Heart left ventricle (tissue), 16 donors: ENCODE results near the gene CIRBP. TPM values are rescaled to one million over a fixed set of nuclear protein-coding genes. Genes with fewer than 3 reads are reported as not detected.
A peak's percentile ranks its signal among the peaks of the same experiment; 100 is the strongest.

Experiments used
- ATAC-seq, 4 donors: fragments of 200-7000 bp; cut with Tn5 transposase; one replicate each; pipeline ENCODE4 v1.9.1; 2020 to 2022; ENCODE audit warnings: moderate library complexity in 4 of 4, mild to moderate bottlenecking in 3 of 4, moderate number of reproducible peaks in 1 of 4
- DNase-seq, 5 donors: peaks; one replicate each; pipeline ENCODE4 v3.0.0-alpha.2; 2020
- H3K27ac ChIP-seq, 12 donors: fragments of 200-600 bp; sonication (generic) in 4 of 12; one replicate each; pipeline versions ENCODE4 v1.5.0 to v1.8.0; 2016 to 2022; ENCODE audit warnings: mild to moderate bottlenecking in 2 of 12
- H3K27me3 ChIP-seq, 9 donors: fragments of 200-600 bp; sonication (generic) in 2 of 9; one replicate each; pipeline versions ENCODE4 v1.5.1 to v1.8.0; 2016 to 2022; ENCODE audit warnings: mild to moderate bottlenecking in 3 of 9
- H3K36me3 ChIP-seq, 9 donors: fragments of 200-600 bp; sonication (generic) in 2 of 9; one replicate each; pipeline versions ENCODE4 v1.5.0 to v1.8.0; 2018 to 2022; ENCODE audit warnings: mild to moderate bottlenecking in 2 of 9
- H3K4me1 ChIP-seq, 12 donors: fragments of 200-600 bp; sonication (generic) in 4 of 12; one replicate each; pipeline versions ENCODE4 v1.5.0 to v1.8.0; 2016 to 2022; ENCODE audit warnings: mild to moderate bottlenecking in 3 of 12
- H3K4me3 ChIP-seq, 12 donors: fragments of 200-600 bp; sonication (generic) in 4 of 12; one replicate each; pipeline versions ENCODE4 v1.5.0 to v1.8.0; 2017 to 2022; ENCODE audit warnings: mild to moderate bottlenecking in 9 of 12, moderate library complexity in 4 of 12
- H3K9me3 ChIP-seq, 12 donors: fragments of 200-600 bp; sonication (generic) in 4 of 12; one replicate each; pipeline versions ENCODE4 v1.5.0 to v1.8.0; 2016 to 2022; ENCODE audit warnings: mild to moderate bottlenecking in 1 of 12
- CTCF ChIP-seq, 12 donors: fragments of 200-600 bp; sonication (generic) in 4 of 12; IDR thresholded peaks; one replicate each; pipeline versions ENCODE4 v1.5.0 to v1.8.0; 2018 to 2022; ENCODE audit warnings: antibody characterized with exemption in 12 of 12, mild to moderate bottlenecking in 5 of 12
- POLR2A ChIP-seq, 2 donors: fragments of 450-650 bp; IDR thresholded peaks; one replicate each; pipeline ENCODE4 v1.6.1; 2017; ENCODE audit warnings: antibody characterized with exemption in 2 of 2, mild to moderate bottlenecking in 2 of 2, moderate library complexity in 2 of 2
- WGBS, 4 donors: extraction: QIAGEN DNeasy Blood & Tissue Kit in 2 of 4; methylation state at CpG; one replicate each; pipeline versions ENCODE4 v1.1.5 to v1.1.7; 2013 to 2018; 5-methylcytosine and 5-hydroxymethylcytosine counted together
- intact Hi-C, 10 donors: fragments of 100-400 bp; cut with DNase I; formaldehyde crosslinking; loops; one replicate each; pipeline versions ENCODE4 v1.11.1 to v1.14.2; 2022
- polyA plus RNA-seq, 2 donors: library from polyadenylated mRNA; stranded (reverse); fragments of 200-250 nt; gene quantifications; one replicate each; pipeline ENCODE4 v1.2.3, GENCODE V29; 2013
- total RNA-seq, 9 donors: library from RNA; depleted of rRNA in 2 of 9; stranded (reverse); fragments of >200 nt in 2 of 9; fragmentation: NEBNext Ultra II Directional in 3 of 9; extraction: Animal tissue kit (Norgen Biotek cat#: 25700) in 3 of 9; gene quantifications; one replicate each; pipeline versions ENCODE4 v1.1.0 to v1.2.4, GENCODE V29; 2016 to 2023
- donor health status: ischemic (EF 13 %, LVEDD 7.1; RV severe dilation, severe dysfunction).
- donor health status: healthy with polysubstance abuse.
- donor health status: DM: no; HTN: yes; CAD: no.
- donor health status: DM: no; HTN: no; CAD: no.
- donor health status: ischemic (EF 25% LVEDD 6.9; RV normal size, moderate dysfunction).
- donor health status: ischemic (EF 25% LVEDD 5.7; RV mildly dilated, moderate dysfunction).
- donor health status: healthy.
- donor health status: DM: yes; HTN: yes; CAD: no.
- donor health status: ischemic (EF 35%, LVEDD 5.7; RV mildly dilated, moderate dysfunction).
- donor health status: nonischemic (EF 11% LVEDD 7.7; RV severe dilation, severe dysfunction).
- donor health status: DM: yes; HTN: yes; CAD: no.
- donor health status: PGD.
- donor health status: ischemic (EF 29% LVEDD 5.4; RV normal size, mild dysfunction).
- donor health status: nonischemic (EF 23%, LVEDD 6.1; RV moderate dilation, normal function).

The CIRBP gene
- total and polyA plus RNA-seq, 11 donors: 149 to 425 (median 269) TPM

GRCh38 chr19:1313695-1314613 lies 44.8 kb downstream of the CIRBP start:
- H3K4me1 ChIP-seq: peaks cover 0 to 11% (median 5%) of the 10 kb centered on the region in 12 donors
- no peak overlapping the region for H3K4me3 ChIP-seq
- no peak overlapping the region for H3K27ac ChIP-seq
- no peak for TF ChIP-seq POLR2A (IDR thresholded peaks at IDR 0.05)
- peaks cover 8 to 78% (median 38%) of the 10 kb centered on the region in 9 donors for H3K27me3 ChIP-seq
- 73 to 78% (median 74%) methylated on average over 30 to 32 of the region's 32 CpGs for WGBS, 4 donors
- H3K36me3 ChIP-seq: no peaks in the 10 kb centered on the region
- DNase-seq (no peak), ATAC-seq (no peak)
- no peaks in the 10 kb centered on the region for H3K9me3 ChIP-seq
- intact Hi-C loops: loop anchor here in 2 of 10 donors (10.0 kb wide), 2 partner anchors 131 to 141 kb away; partner anchors contain the start of gene APC2 (in 1 of the 2)

- 9 to 31% (median 12%) methylated on average over 17 to 58 of the region's 58 CpGs for WGBS, 4 donors
- H3K27me3 ChIP-seq: peaks cover 8 to 69% (median 30%) of the 10 kb centered on the region in 9 donors
- DNase-seq (peak; percentile 39 to 77 (median 52)), ATAC-seq (peak; percentile 39 to 85 (median 80))
- H3K36me3 ChIP-seq: no peaks in the 10 kb centered on the region
- TF ChIP-seq CTCF (IDR thresholded peaks at IDR 0.05): peak; percentile 24 to 79 (median 62)
- TF ChIP-seq POLR2A (IDR thresholded peaks at IDR 0.05): no peak
- peaks cover 0 to 11% (median 5%) of the 10 kb centered on the region in 12 donors for H3K4me1 ChIP-seq
- intact Hi-C loops: loop anchor here in 4 of 10 donors (5.0 to 10.0 kb wide), 4 partner anchors 67 to 139 kb away; partner anchors contain the start of genes APC2 (in 1 of the 4), GAMT (in 1 of the 4) and NDUFS7 (in 1 of the 4)
- no peaks in the 10 kb centered on the region for H3K9me3 ChIP-seq
- H3K27ac ChIP-seq: no peak overlapping the region
- H3K4me3 ChIP-seq: peak overlapping the region in 9 of 12 donors; percentile 7 to 41 (median 27)
Measured at GRCh38 chr19:1315470-1316166, 46.5 kb downstream of the CIRBP start.

- Histone ChIP-seq H3K27me3 (peaks cover 8 to 61% (median 30%) of the 10 kb centered on the region in 9 donors), H3K9me3 (no peaks in the 10 kb centered on the region), H3K4me1 (peaks cover 0 to 11% (median 5%) of the 10 kb centered on the region in 12 donors), H3K4me3 (no peak overlapping the region), H3K36me3 (no peaks in the 10 kb centered on the region), H3K27ac (no peak overlapping the region)
- no peak for TF ChIP-seq CTCF (IDR thresholded peaks at IDR 0.05)
- TF ChIP-seq POLR2A (IDR thresholded peaks at IDR 0.05): no peak
- no peak for DNase-seq
- intact Hi-C loops: loop anchor here in 4 of 10 donors (5.0 to 10.0 kb wide), 4 partner anchors 66 to 138 kb away; partner anchors contain the start of genes APC2 (in 1 of the 4), GAMT (in 1 of the 4) and NDUFS7 (in 1 of the 4)
- 74 to 85% (median 80%) methylated on average over 10 to 13 of the region's 13 CpGs for WGBS, 4 donors
- ATAC-seq: no peak
Measured at GRCh38 chr19:1316466-1316865, 47.3 kb downstream of the CIRBP start.

GRCh38 chr19:1317274-1318003 lies 48.3 kb downstream of the CIRBP start:
- intact Hi-C loops: loop anchor here in 4 of 10 donors (5.0 to 10.0 kb wide), 4 partner anchors 65 to 137 kb away; partner anchors contain the start of genes APC2 (in 1 of the 4), GAMT (in 1 of the 4) and NDUFS7 (in 1 of the 4)
- TF ChIP-seq POLR2A (IDR thresholded peaks at IDR 0.05): no peak

More at GRCh38 chr19:1317274-1318003, 48.3 kb downstream of the CIRBP start:
- H3K36me3 ChIP-seq: no peaks in the 10 kb centered on the region
- H3K27me3 ChIP-seq: peaks cover 8 to 67% (median 35%) of the 10 kb centered on the region in 9 donors
- H3K4me3 ChIP-seq: no peak overlapping the region
- H3K4me1 ChIP-seq: peaks cover 0 to 11% (median 5%) of the 10 kb centered on the region in 12 donors
- ATAC-seq: no peak
- WGBS, 4 donors: 68 to 76% (median 74%) methylated on average over 17 of the region's 17 CpGs
- no peak for DNase-seq
- no peak overlapping the region for H3K27ac ChIP-seq
- H3K9me3 ChIP-seq: no peaks in the 10 kb centered on the region
